Kidney (tissue), 14 donors: ENCODE data around the gene RAD9A. TPM values are rescaled to one million over a fixed set of nuclear protein-coding genes. Genes with fewer than 3 reads are reported as not detected.

ENCODE experiments used
- DNase-seq, 5 donors: peaks; one replicate each; pipeline ENCODE4 v3.0.0-alpha.2; 2013 to 2020
- FAIRE-seq: peaks from 2 replicates; lab custom pipeline; 2012; peaks lifted over from hg19 to GRCh38; lab: Jason Lieb, UNC
- H3K27ac ChIP-seq, 2 donors: one replicate each; pipeline ENCODE4 v1.7.0; 2013; ENCODE audit warnings: low read depth in 2 of 2, low read length in 2 of 2, inconsistent platforms in 1 of 2
- H3K27me3 ChIP-seq: one replicate; pipeline ENCODE4 v1.7.1; 2013; ENCODE audit warnings: low read length, inconsistent platforms; ENCODE audit not compliant: control insufficient read depth, insufficient read depth
- H3K36me3 ChIP-seq, 3 donors: one replicate each; pipeline versions ENCODE4 v1.7.0 to v1.7.1; 2013; ENCODE audit warnings: low read length in 3 of 3, control low read depth in 1 of 3, inconsistent platforms in 1 of 3; ENCODE audit not compliant: insufficient read depth in 3 of 3, control insufficient read depth in 2 of 3
- H3K4me1 ChIP-seq, 3 donors: one replicate each; pipeline versions ENCODE4 v1.7.0 to v1.7.1; 2013; ENCODE audit warnings: low read length in 3 of 3, inconsistent platforms in 1 of 3, low read depth in 1 of 3; ENCODE audit not compliant: control insufficient read depth in 2 of 3, insufficient read depth in 2 of 3
- H3K4me3 ChIP-seq, 3 donors: one replicate each; pipeline versions ENCODE4 v1.7.0 to v1.8.1; 2013; ENCODE audit warnings: low read length in 3 of 3, control low read depth in 1 of 3, inconsistent platforms in 1 of 3
- H3K9ac ChIP-seq, 3 donors: one replicate each; pipeline versions ENCODE4 v1.7.0 to v1.7.1; 2013; ENCODE audit warnings: low read length in 3 of 3, control low read depth in 1 of 3, inconsistent platforms in 1 of 3
- H3K9me3 ChIP-seq, 3 donors: one replicate each; pipeline versions ENCODE4 v1.7.0 to v1.7.1; 2013; ENCODE audit warnings: low read length in 3 of 3, control low read depth in 1 of 3, inconsistent platforms in 1 of 3; ENCODE audit not compliant: control insufficient read depth in 2 of 3, insufficient read depth in 1 of 3
- CTCF ChIP-seq: IDR thresholded peaks from 3 replicates; pipeline ENCODE4 v1.5.1; 2012; ENCODE audit warnings: mild to moderate bottlenecking, moderate library complexity, borderline replicate concordance; ENCODE audit not compliant: insufficient read depth; ENCODE audit errors: extremely low read depth
- intact Hi-C: fragments of 100-400 bp; cut with DNase I; formaldehyde crosslinking; loops from one replicate; pipeline ENCODE4 v1.11.1; 2022
- polyA plus RNA-seq: library from polyadenylated mRNA; stranded (reverse); fragments of 350-450 nt; fragmentation: Illumina TruSeq; extraction: RNeasy Lipid Tissue Mini Kit (QIAGEN cat#74804); gene quantifications from one replicate; pipeline ENCODE4 v1.2.3, GENCODE V29; 2014; ENCODE audit warnings: low read depth, low replicate concordance; ENCODE audit not compliant: insufficient read depth
- total RNA-seq: library from RNA; stranded (reverse); fragmentation: NEBNext Ultra II Directional; extraction: Animal tissue kit (Norgen Biotek cat#: 25700); gene quantifications from one replicate; pipeline ENCODE4 v1.2.1, GENCODE V29; 2021
- donor health status: control.
- donor health status: control.
- donor health status: control.
- donor health status: control.
- donor health status: control.
- donor health status: DM: yes; HTN: yes; CAD: no.
- donor health status: Normal renal cell carcinoma (clear cell type).

RAD9A gene
- total and polyA plus RNA-seq, 2 donors from 2014 or later: 16.4 to 17.8 TPM

- Histone ChIP-seq H3K9me3 (no peaks in the 10 kb centered on the region), H3K9ac (peak overlapping the region in 1 of 3 donors; percentile 49), H3K4me3 (no peak overlapping the region), H3K27me3 (no peaks in the 10 kb centered on the region), H3K27ac (no peak overlapping the region), H3K4me1 (peaks cover 5 to 34% (median 19%) of the 10 kb centered on the region in 3 donors), H3K36me3 (peaks cover 0 to 3% (median 0%) of the 10 kb centered on the region in 3 donors)
- no peak for TF ChIP-seq CTCF
- no peak for DNase-seq
- FAIRE-seq: no peak
- intact Hi-C loops: no loop called here
Observed at GRCh38 chr11:67369275-67369674, 22.5 kb upstream of the RAD9A start.

GRCh38 chr11:67369801-67370284, 21.9 kb upstream of the RAD9A start:
- Histone ChIP-seq H3K36me3 (peaks cover 0 to 3% (median 0%) of the 10 kb centered on the region in 3 donors), H3K9ac (peak overlapping the region in 1 of 3 donors; percentile 49), H3K27ac (peak overlapping the region in 1 of 2 donors; percentile 14), H3K4me3 (no peak overlapping the region), H3K4me1 (peaks cover 5 to 37% (median 25%) of the 10 kb centered on the region in 3 donors), H3K9me3 (no peaks in the 10 kb centered on the region), H3K27me3 (no peaks in the 10 kb centered on the region)
- no peak for FAIRE-seq
- intact Hi-C loops: no loop called here
- DNase-seq: peak in 2 of 5 donors; percentile 46 to 66
- no peak for TF ChIP-seq CTCF

- Histone ChIP-seq H3K4me3 (peak overlapping the region in 1 of 3 donors; percentile 3), H3K9me3 (no peaks in the 10 kb centered on the region), H3K27ac (peak overlapping the region in 1 of 2 donors; percentile 41), H3K4me1 (peaks cover 5 to 34% (median 25%) of the 10 kb centered on the region in 3 donors), H3K36me3 (no peaks in the 10 kb centered on the region), H3K9ac (peak overlapping the region in 1 of 3 donors; percentile 61), H3K27me3 (no peaks in the 10 kb centered on the region)
- FAIRE-seq: no peak
- no peak for TF ChIP-seq CTCF
- intact Hi-C loops: no loop called here
- DNase-seq: peak in 4 of 5 donors; percentile 58 to 83 (median 66)
Observed at GRCh38 chr11:67370351-67371076, 21.3 kb upstream of the RAD9A start.
